IPS-NIHi7 (cell line): ENCODE measurements around the gene TOMM40.
"Not testable (repeated sequence)": the region's sequence is repeated elsewhere in the genome, so short reads cannot be mapped to it uniquely, and the experiment has no call there.

Experiments used
- DNase-seq: peaks from one replicate; pipeline ENCODE4 v3.0.0; 2012; ENCODE audit warnings: mixed read lengths; ENCODE audit errors: extremely low spot score

The TOMM40 gene

DNA sequence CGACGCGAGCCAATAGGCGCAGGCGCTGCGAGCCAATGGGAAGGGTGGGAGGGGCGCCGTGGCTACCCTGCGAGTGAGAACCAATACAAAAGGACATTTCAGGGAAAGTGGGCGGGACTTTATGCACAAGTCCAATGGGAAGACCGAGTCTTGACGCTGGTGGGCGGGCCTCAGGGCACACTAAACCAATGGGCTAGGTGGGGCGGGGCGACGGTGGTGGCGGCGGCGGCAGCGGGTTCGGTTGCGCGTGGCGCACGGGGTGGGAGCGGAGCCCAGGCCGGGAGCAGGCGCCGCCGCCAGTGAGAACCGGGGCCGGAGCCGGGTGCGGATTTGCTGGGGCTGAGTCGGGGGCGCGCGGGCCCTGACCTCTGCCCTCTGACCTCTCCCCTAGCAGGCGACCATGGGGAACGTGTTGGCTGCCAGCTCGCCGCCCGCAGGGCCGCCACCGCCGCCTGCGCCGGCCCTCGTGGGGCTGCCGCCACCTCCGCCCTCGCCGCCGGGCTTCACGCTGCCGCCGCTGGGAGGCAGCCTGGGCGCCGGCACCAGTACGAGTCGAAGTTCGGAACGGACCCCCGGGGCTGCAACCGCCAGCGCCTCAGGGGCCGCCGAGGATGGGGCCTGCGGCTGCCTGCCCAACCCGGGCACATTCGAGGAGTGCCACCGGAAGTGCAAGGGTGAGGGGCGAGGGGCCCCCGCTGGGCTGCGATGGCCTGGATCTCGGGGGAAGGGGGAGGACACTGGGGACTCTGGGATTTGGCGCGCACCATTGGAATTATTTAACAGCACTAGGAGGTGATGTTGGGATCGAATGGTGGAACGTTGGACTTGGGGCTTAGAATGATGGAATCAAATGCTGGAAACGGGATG is at the start of gene TOMM40:
TOMM40 (plus strand) TSS at position 239 of the 867 bp plus-strand sequence; CDS start at position 401, 162 bp downstream.
- DNase-seq: peak; percentile 96

DNA sequence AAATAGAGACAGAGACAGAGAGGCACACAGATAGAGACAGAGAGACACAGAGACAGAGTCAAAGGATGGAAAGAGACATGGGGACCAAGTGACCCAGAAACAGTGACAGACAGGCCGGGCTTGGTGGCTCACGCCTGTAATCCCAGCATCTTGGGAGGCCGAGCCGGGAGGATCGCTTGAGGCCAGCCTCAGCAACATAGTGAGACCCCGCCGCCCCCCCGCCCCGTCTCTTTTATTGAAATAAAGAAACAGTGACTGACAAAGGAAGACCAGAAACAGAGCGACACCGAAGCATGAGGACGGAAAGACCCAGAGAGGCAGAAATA is 45.8 kb upstream of the TOMM40 start:
- DNase-seq: no peak

DNA sequence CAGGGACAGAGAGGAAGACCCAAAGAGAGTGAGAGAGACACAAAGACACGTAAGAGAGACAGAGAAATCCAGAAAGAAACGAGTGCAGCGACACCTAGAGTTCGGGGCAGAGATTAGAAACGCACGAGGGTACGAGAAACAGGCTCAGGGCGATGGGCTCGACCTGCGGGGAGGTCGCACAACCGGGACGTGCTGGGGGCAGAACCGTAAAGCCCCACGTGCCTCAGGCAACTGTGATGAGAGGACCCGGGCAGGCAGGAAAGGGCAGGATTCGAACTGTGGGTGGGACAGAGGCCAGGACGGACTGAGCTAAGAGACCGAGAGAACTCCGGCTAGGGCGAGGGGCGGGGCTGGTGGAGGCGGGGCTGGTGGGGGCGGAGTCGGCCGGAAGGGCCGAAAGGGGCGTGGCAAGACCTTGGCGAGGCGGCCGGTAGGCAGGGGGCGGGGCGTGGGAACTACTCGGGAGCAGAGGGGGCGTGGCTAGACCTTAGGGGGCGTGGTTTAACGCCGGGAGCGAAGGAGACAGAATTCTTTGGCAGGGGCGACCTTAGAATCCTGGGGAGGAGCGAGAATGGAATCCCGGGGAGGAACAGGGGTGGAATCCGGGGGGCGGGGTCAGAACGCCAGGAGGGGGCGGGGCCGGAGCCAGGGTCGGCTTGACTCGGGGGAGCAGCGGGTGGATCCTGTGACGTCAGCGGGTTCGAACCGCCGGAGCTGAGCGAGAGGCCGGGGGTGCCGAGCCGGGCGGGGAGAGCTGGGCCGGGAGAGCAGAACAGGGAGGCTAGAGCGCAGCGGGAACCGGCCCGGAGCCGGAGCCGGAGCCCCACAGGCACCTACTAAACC is 45.2 kb upstream of the TOMM40 start, which contains the start of gene NECTIN2:
NECTIN2 (plus strand) TSS at position 686 of the 843 bp plus-strand sequence. CDS start 229 bp downstream, outside the sequence.
- peak; percentile 94 for DNase-seq

DNA sequence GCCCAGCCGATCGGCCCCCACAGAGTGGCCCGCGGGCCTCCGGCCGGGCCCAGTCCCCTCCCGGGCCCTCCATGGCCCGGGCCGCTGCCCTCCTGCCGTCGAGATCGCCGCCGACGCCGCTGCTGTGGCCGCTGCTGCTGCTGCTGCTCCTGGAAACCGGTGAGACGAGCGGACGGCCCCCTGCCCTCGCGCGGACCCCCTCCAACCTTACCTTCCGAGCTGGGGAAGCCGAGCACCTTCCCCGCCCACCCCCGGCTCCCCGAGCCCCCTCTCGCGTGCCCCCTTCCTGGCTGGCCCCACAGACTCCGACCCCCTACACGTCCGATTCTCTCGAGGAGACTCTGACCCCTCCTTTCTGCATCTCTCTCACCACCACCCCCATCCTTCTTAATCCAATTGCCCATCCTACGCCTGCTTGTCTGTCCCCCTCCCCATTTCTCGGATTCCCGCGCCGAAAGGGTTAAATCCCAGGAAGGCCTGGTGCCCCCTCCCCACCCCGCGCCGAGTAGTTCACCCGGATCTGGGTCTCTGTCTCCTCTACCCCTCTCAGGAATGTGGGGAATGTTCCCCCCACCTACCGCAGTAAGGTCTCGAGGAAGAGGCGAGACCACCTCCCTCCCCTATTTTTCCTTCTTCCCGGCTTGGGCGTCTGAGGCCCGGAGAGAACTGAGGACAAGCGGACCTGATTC is 44.5 kb upstream of the TOMM40 start:
- peak; percentile 79 for DNase-seq

DNA sequence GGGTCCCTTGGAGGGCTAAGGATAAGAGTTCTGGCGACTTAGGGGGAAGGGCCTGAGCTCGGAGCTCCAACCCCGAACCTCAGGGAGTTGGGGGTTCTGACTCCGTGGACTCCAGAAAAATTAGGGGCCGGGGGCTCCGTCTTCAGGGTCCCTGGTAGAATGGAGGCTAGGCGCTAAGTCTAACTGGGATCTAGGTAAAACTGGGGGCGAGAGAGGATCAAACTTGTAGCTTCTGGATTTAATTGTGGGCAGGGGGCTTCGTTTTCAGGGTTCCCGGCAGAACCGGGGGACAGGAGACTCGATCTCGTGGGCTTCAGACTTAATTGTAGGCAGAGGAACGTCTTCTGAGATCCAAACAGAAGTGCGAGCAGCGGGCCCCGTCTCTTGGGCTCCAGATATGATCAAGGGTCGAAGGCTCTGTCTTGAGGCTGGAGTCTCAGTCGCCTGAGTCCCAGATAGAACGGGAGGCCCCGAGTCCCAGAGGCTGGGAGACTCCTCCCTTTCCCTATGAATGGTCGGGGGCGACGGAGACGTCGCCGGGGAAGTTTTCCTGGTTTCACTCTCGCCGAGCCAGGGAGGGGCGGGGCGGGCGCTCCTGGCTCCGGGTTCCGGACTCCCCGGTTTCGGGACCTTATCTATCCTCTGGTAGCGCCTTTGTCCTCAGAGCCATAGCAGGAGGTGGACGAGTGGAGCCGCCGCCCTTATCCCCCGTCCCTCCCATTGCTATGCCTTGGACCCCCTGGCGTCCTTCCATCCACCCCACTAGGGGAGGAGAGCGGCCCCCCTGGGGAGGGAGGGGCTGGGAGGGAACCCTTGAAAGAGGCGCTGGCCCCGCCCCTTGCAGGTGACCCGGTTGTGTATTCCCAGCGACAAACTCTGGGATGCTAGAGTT is 43.7 kb upstream of the TOMM40 start:
- no peak for DNase-seq

DNA sequence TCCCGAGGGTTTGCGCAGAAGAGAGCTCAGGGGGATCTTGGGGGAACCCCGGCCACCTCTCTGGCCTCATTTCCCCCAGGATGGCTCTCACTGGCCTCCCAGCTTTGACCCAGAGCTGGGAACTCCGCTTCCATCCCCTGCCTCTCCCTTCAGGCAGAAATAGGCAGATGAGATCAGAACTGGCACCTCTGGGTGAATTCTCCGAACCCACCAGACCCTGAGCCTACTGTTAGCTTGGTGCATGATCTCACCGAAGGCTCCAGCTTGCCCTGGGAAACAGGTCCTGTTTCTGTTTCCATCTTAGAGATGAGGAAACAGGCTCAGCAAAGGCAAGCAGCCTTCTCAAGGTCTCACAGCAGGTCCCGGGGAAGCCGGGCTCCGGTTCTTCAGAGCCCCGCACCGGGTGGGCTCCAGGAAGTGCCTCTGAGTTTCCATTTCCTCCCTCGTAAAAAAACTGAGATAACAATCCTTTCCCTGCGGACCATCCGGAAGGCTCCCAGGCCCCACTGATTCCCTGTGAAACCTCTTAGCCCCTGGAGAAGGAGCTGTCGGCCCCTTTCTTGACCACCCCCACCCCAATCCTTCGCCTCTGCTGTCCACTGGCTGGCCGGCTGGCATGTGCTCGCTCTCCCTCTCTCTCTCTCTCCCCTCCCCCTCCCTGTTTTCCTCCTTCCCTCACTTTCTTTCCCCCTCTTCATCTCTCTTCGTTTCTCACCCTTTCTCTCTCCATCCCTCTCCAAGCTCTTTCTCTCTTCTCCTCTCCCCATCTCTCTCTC is 42.8 kb upstream of the TOMM40 start:
- peak; percentile 37 for DNase-seq

DNA sequence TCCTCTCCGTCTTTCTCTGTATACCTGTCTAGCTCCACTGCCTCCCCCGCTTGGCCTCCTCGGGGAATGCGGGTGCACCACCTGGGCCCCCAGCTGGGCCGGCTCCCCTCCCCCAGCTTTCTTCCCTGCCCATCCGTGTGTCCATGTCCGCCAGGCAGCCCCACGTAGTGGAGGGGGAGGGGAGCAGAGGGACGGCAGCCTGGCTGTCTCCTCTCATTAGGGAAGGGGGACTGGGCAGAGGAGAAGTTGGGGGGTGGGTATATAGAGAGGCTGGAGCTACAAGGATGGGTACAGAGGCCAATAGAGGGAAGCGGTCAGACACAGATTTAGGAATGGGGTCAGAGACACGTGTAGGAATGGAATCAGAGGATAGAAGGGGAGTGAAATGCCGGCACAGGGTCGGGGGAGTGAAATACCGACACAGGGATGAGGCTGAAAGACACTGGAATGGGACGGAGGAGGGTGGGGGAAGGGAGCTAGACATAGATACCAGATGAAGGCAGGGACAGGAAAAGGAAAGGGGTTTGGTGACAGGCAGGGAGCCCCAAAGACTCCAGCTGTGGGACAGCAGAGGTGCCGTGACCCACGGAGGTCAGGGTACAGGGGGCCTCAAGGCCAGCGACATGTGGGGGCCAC is 42.1 kb upstream of the TOMM40 start:
- DNase-seq: no peak

DNA sequence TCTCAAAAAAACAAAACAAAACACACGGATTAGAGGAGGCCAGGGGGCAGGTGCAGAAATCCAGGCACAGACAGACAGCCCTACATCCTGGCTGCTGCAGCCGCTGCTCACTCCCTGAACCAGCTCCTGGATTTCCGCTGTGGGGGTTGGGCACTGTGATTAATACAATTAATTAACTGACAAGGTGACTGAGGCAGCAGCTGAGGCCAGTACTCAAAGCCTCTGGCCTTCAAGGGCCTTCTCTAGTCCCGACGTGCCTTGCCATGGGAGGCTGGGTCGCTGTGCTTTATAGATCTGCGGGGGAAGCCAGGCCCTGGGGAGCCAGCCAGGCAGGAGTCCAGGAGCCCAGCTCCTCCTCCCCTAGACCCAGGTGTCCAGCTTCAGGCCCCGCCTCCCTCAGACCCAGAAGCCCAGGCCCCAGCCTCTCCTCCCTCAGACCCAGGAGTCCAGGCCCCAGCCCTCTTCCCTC is 40.4 kb upstream of the TOMM40 start:
- DNase-seq: no peak

DNA sequence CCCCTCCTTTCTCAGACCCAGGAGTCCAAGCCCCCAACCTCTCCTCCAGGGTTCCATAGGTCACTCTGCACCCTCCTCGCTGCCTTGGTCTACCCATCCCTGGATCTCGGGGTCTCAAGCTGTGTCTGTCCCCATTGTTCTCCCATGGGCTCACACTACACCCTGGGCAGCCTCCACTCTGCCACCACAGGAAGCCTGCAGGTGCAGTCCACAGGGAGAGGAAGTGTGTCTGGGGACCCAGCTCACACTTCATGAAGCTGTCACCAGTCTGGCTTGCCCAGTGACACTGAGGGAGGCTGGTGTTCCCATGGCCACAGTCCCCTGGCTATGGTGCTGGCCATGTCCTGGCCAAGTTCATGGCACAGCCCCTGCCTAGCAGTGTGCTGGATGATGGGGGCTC is 39.6 kb upstream of the TOMM40 start:
- no peak for DNase-seq

DNA sequence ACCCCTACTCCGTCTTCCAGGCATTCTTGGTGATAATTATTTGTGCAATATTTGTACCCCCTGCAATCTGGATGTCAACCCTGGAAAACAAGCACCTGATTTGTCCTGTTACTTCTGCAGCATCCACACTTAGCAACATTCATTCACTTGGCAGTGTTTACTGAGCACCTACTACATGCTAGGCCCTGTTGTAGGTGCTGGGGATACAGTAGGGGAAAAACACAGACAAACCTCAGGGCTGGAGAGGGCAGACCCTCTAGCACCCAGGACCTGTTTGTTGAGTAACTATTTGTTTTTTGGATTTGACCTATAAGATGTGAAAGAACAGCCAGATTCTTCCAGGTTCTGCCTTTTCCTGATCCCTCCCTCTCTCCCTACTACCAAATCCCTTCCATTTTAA is 35.4 kb upstream of the TOMM40 start:
- DNase-seq: no peak

DNA sequence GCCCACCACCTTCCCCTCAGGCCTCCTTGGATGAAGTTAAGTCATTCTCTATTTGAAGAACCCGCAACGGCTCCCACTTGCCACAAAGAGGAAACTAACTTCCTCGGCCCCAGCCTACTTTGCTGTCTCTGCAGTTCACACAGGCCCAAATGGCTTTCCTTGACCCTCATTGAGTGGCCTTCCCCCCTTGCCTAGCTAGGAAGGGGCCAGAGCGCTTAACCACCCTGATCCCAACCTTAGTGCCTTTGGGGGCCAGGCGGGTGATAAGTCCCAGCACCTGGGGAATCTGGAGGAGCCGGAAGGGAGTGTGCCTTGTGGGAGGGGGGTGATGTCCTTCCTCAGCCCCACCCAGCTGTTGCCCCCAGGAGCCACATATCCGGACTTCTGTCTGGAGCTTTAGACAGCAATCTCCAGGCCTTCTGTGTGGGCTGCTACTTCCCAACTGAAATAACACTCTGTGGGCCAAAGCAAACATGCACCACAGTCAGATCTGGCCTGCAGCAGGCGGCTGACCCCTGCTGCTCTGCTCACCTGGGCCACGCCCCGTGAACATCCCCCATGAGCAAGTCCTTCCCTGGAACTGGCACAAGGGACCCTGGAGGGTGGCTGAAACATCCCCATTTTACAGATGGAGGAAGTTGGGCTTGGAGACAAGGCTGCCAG is 34.5 kb upstream of the TOMM40 start:
- DNase-seq: no peak

DNA sequence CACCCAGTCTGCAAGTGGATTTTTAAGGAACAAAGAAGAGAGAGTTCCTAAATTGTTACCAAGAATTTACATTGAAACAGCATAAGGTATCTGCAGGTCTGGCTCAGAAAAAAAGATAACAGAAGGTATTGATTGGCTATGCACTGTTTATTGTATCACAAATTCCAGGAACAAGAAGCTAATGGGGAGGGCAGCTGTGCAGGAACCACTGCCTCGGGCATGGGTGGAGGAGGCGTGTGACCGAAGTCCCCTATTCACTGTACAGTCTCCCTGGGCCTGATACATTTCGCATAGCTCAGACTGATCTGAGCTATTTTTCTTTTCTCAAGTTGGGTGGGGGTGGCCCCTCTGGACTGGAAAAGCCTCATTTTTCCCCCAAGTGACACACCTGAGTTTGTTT is 33.2 kb upstream of the TOMM40 start:
- no peak for DNase-seq

DNA sequence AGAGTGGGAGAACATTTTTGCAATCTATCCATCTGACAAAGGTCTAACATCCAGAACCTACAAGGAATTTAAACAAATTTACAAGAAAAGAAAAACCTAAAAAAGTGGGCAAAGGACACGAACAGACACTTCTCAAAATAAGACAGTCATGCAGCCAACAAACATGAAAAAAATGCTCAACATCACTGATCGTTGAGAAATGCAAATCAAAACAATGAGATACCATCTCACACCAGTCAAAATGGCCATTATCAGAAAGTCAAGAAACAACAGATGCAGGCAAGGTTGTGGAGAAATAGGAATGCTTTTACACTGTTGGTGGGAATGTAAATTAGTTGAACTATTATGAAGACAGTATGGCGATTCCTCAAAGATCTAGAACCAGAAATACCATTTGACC is 29.5 kb upstream of the TOMM40 start:
- DNase-seq: not testable (repeated sequence)

DNA sequence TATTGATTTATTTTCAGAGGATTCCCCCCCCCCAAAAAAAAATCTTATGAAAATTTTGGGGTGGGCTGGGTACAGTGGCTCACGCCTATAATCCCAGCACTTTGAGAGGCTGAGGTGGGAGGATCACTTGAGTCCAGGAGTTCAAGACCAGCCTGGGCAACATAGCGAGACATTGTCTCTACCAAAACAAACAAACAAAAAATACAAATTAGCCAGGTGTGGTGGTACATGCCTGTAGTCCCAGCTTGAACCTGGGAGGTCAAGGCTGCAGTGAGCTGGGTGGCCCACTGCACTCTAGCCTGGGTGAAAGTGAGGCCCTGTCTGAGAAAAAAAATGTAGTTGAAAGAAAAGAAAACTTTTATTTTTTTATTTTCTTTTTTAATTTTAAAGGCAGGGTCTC is 27.1 kb upstream of the TOMM40 start:
- DNase-seq: no peak

DNA sequence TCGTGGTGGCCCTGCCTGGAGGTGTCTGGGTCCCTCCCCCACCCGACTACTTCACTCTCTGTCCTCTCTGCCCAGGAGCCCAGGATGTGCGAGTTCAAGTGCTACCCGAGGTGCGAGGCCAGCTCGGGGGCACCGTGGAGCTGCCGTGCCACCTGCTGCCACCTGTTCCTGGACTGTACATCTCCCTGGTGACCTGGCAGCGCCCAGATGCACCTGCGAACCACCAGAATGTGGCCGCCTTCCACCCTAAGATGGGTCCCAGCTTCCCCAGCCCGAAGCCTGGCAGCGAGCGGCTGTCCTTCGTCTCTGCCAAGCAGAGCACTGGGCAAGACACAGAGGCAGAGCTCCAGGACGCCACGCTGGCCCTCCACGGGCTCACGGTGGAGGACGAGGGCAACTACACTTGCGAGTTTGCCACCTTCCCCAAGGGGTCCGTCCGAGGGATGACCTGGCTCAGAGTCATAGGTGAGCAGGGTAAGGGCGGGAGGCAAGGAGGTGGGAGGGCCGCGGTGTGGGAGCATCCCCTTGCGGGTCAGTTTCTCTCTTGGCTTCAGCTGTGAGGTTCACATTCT is 25.8 kb upstream of the TOMM40 start:
- DNase-seq: no peak

DNA sequence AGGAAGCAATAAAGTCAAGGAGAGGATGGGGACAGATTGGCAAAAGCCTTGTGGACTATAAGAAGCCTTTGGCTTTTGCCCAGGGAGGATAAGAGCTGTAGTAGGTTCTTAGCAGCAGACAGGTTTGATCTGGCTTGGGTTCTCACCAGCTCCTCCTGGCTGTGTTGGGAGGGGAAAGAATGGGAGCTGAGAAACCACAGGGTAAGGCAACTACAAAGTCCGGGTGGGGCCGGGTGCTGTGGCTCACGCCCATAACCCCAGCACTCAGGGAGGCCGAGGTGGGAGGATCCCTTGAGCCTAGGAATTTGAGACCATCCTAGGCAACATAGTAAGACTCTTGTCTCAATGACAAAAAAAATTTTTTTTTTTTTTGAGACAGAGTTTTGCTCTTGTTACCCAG is 24.4 kb upstream of the TOMM40 start:
- DNase-seq: no peak

DNA sequence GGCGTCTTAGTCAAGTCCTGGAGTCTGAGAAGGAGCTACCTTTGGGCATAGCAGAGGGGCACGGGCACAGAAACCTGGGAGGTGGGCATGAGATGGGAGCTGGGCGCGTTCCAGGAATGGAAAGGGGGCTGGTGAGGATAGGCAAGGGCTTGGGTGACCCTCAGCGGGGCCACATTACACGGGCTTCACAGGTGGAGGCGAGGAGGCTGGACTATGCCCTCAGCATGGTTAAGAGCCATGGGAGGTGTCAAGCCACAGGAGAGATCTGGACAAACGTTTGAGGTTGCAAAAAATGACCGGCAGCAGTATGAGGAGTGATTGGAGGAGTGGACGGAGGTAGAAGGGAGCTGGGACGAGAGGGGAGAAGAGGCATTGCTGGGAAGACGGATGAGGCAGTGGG is 23.5 kb upstream of the TOMM40 start:
- no peak for DNase-seq

DNA sequence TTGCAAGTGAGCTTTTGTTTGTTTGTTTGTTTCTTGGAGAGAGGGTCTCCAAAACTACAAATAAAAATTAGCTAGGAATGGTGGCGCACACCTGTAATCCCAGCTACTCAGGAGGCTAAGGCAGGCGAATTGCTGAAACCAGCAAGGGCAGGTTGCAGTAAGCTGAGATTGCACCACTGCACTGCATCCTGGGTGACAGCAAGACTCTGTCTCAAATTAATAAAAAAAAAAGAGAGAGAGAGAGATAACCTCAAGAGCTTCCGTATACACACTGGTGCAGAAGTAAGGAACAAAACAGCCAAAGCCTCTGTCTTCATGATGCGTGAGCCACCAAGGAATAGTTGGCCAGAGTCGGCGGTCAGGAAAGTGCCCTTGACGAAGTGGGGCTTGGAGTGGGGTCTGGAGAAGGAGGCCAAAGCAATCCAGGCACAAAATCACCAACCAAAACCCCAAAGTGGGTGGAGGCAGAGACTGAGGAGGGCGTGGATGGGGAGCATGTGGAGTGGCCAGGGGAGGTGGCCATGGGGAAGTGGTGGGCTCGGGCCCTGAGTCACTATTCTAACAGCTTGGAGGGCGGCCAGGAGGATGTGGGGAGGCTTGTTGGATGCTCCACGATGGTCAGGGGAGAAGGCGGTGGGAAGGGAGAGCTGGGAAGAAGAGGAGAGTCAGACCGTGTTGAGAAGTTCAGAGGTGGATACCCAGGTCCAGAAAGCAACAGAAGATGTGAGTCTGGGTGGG is 21.2 kb upstream of the TOMM40 start:
- DNase-seq: no peak
